Bone marrow (tissue), 2 donors: ENCODE measurements around the gene PTPRU.

Source experiments
- DNase-seq, 2 donors: peaks; one replicate each; lab custom pipeline; 2025; lab: John Stamatoyannopoulos, UW

Gene PTPRU

GRCh38 chr1:29267321-29268070 lies 31.2 kb downstream of the PTPRU start:
- DNase-seq = no peak

- no peak for DNase-seq
Measured at GRCh38 chr1:29269382-29269781, 33.1 kb downstream of the PTPRU start.

DNA sequence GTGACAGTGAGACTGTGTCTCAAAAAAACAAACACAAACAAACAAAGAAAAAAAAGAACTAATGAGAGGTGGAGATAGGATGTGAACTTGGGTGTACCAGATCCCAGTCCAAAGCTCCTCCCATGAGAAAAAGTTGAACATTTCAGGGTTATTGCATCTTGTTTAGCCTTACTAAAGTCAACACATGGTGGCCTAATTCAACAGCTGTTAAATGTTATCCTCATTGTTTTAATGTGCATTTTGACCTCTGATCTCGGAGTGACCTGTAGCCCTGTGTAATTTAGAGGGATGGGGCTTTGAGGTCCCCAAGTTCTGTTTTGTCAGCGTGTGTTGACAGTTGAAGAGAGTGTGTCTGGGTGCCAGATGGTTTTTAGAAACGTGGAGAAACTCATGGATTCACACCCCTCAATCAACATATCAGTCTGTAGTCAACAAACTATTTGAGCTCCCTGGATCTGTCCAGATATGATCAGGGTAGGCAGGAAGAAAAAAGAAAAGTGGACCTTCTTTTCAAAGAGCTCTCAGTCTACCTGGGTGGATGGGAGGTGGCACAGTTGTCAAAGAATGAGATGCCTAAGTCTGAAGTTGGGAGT lies 34.7 kb downstream of the PTPRU start:
- DNase-seq = no peak

DNA sequence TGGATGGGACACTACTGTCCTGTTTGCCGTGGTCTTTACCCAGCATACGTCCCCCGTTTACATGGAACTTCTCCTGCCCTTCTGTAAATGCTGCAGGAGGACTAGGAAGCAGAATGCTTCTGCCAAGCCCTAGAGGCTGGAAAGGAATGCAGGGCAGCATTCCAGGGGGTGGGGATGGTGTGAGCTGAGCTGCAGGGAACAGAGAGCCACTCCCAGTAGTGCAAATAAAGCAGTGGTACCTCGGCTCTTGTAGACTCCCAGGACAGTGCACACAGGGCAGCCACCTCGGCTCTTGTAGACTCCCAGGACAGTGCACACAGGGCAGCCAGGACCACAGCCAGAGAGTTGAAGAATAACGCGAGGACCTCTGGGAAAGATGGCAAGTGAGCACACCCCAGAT lies 35.4 kb downstream of the PTPRU start:
- DNase-seq = no peak

DNA sequence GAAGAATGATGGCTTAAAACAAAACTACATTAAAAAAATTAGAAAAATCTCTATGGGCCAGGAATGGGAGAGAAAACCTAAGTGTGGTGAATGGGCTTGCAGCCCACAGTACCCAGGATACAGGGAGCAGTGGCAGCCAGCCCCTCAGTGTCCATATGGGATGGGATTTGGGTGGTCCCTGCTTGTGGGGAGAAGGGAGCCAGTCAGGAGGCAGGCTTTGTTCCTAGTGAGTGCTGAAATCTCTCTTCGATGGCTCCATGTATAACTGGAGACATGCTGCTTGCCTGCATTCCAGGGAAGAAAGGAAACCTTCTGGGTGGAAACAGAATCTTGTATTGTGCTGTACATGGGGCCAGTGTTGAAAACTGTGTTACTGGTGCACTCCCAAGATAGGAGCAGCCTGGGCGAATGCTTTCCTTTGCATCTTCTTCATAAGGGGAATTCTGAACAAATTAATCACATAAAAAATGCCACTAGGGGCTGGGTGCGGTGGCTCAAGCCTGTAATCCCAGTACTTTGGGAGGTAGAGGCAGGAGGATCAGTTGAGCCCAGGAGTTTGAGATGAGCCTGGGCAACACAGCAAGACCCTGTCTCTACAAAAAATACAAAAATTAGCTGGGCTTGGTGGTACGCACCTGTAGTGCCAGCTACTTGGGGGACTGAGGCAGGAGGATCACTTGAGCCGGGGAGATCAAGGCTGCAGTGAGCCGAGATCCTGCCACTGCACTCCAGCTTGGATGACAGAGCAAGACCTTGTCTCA lies 36.0 kb downstream of the PTPRU start:
- DNase-seq = no peak

- no peak for DNase-seq
Measured at GRCh38 chr1:29275435-29275834, 39.1 kb downstream of the PTPRU start.

DNA sequence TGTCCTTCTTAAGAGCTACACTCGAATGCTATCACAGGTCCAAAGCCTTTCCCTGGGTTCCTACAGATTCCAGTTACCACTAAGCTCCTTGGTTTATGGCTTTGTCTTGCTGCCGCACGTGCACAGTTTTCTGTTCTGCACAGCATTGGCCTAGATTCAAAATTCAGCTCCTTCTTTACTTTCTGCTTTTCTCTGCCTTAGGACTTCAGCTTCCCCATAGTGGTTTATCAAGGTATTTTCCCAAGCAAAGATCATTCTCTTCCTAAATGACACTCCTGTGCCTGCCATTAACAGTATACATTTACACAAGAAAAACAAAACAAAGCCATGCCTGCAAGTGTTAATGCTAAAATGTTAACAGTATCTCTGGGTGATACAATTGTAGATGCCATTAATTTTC lies 41.8 kb downstream of the PTPRU start:
- DNase-seq = no peak

GRCh38 chr1:29279406-29279805 lies 43.1 kb downstream of the PTPRU start:
- DNase-seq = no peak

DNA sequence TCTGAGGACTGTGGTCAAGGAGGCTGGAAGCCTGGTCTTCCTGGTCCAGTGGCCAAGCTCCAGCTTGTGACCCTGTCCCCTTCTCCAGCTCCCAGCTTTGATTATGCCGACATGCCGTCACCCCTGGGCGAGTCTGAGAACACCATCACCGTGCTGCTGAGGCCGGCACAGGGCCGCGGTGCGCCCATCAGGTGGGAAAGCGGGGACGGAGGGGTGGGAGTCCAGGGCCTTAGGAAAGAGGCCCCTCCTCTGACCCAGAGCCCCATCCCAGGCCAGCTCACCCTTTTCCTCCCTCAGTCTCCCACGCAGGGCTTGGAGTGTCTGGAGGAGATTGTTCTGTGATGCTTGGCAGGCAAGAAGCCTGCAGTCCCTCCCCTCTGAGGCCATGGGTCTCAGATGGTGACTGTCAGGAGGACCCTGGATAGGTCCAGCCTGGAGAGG lies 43.6 kb downstream of the PTPRU start:
- DNase-seq = no peak

GRCh38 chr1:29280409-29281131 lies 44.2 kb downstream of the PTPRU start:
- no peak for DNase-seq

- no peak for DNase-seq
Measured at GRCh38 chr1:29281571-29281970, 45.2 kb downstream of the PTPRU start.

DNA sequence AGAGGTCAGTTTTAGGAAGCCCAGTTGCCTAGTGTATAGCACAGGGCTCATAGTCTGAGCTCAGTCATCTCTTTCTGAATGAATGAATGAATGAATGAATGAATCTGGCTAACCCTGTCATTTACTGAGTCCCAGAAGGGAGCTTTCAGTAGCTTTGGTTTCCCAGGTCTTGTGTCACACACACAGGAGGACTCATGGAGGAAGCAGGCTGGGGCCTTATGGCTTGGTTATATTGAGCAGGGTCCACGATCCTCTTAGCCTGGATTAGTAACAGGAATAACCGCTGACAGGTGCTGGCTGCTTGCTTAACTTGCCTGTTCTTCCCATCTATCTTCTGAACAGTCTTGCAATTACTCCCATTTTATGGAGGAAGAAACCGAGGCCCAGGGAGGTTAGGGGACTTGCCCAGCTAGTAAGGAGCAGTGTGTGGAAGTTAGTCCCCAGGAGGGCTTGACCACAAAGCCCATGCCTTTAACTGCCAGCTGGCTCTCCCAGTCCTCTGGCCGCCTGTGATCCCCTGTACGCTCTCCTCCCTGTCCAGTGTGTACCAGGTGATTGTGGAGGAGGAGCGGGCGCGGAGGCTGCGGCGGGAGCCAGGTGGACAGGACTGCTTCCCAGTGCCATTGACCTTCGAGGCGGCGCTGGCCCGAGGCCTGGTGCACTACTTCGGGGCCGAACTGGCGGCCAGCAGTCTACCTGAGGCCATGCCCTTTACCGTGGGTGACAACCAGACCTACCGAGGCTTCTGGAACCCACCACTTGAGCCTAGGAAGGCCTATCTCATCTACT lies 46.0 kb downstream of the PTPRU start:
- DNase-seq = no peak

GRCh38 chr1:29282924-29283803 lies 46.8 kb downstream of the PTPRU start:
- no peak for DNase-seq

DNA sequence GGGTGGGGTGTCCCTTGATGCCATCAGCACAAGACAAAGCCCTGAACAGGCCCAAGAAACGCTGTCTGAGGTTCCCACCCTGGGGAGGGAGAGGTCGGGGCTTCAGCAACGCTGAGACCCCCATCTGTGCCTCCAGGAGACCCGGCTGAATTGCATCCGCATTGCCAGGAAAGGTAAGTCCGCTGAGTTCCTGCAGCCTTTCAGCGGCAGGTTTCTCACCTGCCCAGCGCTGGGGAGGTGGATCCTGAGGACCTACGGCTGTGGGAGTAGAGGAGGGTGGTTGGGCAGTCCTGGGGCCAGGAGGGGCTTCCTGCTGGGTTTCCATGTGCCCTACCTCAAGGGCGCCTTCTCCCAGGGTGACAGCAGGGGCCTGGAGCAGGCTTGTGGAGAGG lies 47.5 kb downstream of the PTPRU start:
- no peak for DNase-seq

DNA sequence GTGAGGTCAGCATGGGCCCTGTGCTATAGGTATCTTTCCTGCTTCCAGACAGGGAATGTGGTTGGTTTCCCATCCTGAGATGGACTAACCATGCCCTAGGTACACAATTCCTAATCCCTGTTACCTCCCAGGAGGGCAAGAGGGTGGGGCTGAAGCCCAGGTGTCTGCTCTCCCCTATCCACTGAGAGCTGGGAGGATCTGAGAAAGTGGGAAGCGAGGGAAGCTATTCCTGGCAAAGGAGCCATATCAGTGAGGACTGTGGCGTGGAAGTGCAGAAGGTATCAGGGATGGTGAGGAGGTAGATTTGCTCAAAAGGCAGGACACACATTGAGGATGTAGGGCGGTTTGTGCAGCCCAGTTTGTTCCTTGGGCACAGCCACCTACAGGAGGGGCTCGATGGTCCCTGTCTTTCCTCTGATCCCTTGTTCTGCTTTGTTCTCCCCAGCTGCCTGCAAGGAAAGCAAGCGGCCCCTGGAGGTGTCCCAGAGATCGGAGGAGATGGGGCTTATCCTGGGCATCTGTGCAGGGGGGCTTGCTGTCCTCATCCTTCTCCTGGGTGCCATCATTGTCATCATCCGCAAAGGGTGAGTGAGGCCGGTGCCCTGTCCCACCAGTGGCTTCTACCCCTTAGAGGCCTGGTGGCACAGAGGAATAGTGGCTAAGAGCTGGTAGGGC lies 48.1 kb downstream of the PTPRU start:
- DNase-seq = no peak

DNA sequence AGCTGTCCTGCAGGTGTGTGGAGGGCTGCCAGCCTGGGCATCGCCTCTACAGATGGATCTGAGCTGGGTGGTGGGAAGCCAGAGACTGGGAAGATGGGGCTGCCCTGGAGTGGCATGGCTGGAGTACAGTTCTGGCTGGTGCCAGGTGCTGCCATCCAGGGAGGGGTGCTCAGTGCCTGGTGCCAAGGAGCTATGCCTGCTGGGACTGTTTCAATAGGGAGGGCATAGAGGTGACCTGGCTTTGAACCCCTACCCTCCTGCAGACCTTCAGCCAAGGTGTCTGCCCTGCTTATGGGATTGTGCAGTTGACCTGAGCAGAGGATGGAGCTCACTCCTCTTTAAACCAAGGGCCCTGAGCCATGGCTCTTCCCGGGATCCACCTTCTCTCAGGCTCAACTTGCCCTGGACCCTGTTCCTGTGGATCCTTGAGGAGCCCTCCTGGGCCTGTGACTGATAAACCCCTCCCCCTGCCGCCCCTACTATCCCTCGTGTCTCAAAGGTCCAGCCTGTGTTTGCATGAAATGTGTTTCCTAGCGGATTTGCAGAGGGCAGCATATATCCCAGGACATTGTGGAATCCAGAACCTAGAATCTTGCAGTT lies 48.7 kb downstream of the PTPRU start:
- DNase-seq = no peak

DNA sequence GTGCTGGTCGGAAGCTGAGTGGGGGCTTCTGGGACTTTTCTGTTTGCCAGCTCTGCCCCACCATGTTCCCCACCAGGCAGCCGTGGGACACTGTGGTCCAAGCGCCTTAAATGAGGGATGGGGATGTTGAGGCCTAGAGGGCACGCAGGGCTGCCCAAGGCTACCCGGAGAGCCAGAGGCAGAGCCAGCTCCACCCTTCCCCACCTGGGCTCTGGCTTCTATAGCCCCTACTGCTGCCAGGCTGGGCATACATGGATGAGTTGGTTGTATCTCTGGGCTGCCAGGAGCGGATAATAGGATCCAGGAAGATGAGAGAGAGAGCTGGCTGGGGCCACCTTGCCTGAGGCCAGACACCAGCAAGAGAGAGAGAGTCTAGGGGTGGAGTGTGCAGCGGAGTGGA lies 49.4 kb downstream of the PTPRU start:
- DNase-seq = no peak

GRCh38 chr1:29286194-29286767 lies 50.0 kb downstream of the PTPRU start:
- DNase-seq = no peak

DNA sequence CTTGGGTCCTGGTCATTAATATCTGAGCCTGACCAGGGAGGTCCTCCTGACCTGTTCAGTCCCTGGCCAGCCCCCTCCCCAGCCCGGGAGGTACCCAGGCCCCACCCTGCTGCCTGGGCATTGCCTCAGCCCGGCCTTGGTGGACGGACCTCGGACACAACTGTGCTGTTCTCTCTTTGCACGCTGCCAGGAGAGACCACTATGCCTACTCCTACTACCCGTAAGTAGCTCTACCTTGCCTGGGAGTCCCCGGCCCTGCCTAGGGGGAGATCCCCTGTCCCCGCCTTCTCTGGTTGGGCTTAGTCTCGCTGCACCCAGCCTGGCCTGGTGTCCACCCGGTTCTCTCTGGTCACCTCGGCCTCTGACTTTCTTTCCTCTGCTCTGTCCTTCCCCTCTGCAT lies 53.2 kb downstream of the PTPRU start:
- DNase-seq = no peak
